Tibial artery (tissue), 4 donors: ENCODE results near the gene MAGEA4.
A peak's percentile ranks its signal among the peaks of the same experiment; 100 is the strongest.

Experiments
- DNase-seq, 2 donors: peaks; one replicate each; pipeline ENCODE4 v3.0.0-alpha.2; 2019
- H3K27ac ChIP-seq, 2 donors: fragments of 200-600 bp; sonication (generic) in 1 of 2; 1 replicate in 1 of 2; 2 replicates in 1 of 2; pipeline ENCODE4 v1.5.1; 2018 to 2019; ENCODE audit warnings: mild to moderate bottlenecking in 1 of 2
- H3K27me3 ChIP-seq, 2 donors: fragments of 200-600 bp; sonication (generic) in 1 of 2; one replicate each; pipeline versions ENCODE4 v1.5.1 to v1.6.0; 2016 to 2019
- H3K36me3 ChIP-seq, 3 donors: fragments of 200-600 bp; sonication (generic) in 2 of 3; one replicate each; pipeline ENCODE4 v1.5.1; 2016 to 2019; ENCODE audit warnings: mild to moderate bottlenecking in 2 of 3
- H3K4me1 ChIP-seq, 4 donors: fragments of 200-600 bp; sonication (generic) in 2 of 4; 1 replicate in 3 of 4; 2 replicates in 1 of 4; pipeline ENCODE4 v1.5.1; 2016 to 2019
- H3K4me3 ChIP-seq, 2 donors: fragments of 200-600 bp; sonication (generic) in 1 of 2; 1 replicate in 1 of 2; 2 replicates in 1 of 2; pipeline ENCODE4 v1.5.1; 2018 to 2019; ENCODE audit warnings: mild to moderate bottlenecking in 2 of 2
- H3K9me3 ChIP-seq, 3 donors: fragments of 200-600 bp; sonication (generic) in 1 of 3; one replicate each; pipeline ENCODE4 v1.5.1; 2016 to 2019
- CTCF ChIP-seq, 2 experiments: fragments of 200-600 bp in 1 of 2; fragments of 450-650 bp in 1 of 2; IDR thresholded peaks; one replicate each; pipeline ENCODE4 v1.5.1; 2017 to 2019; ENCODE audit warnings: antibody characterized with exemption in 2 of 2, mild to moderate bottlenecking in 1 of 2, moderate library complexity in 1 of 2
- intact Hi-C: fragments of 100-400 bp; cut with DNase I; formaldehyde crosslinking; loops from one replicate; pipeline ENCODE4 v1.15.0; 2023; ENCODE audit warnings: low total_unique reads

The MAGEA4 gene

GRCh38 chrX:151912780-151913179, at the start of gene MAGEA4:
Gene MAGEA4 (plus strand): TSS chrX:151912889. CDS start chrX:151923665, 10,776 bp downstream.
- intact Hi-C loops: no loop called here
- TF ChIP-seq CTCF (IDR thresholded peaks at IDR 0.05): no peak
- Histone ChIP-seq H3K9me3 (no peaks in the 10 kb centered on the region), H3K27ac (no peak within 1 kb of the TSS), H3K27me3 (no peaks in the 10 kb centered on the region), H3K4me1 (no peaks in the 10 kb centered on the region), H3K36me3 (no peaks in the 10 kb centered on the region), H3K4me3 (no peak within 1 kb of the TSS)
- DNase-seq: no peak

GRCh38 chrX:151870602-151871001, 42.1 kb upstream of the MAGEA4 start:
- Histone ChIP-seq H3K36me3 (no peaks in the 10 kb centered on the region), H3K27ac (no peak overlapping the region), H3K4me3 (no peak overlapping the region), H3K27me3 (no peaks in the 10 kb centered on the region), H3K4me1 (no peaks in the 10 kb centered on the region), H3K9me3 (peaks cover 0 to 5% (median 0%) of the 10 kb centered on the region in 3 donors)
- no peak for DNase-seq
- TF ChIP-seq CTCF (IDR thresholded peaks at IDR 0.05): no peak
- intact Hi-C loops: no loop called here

- no peak overlapping the region for H3K27ac ChIP-seq
- H3K27me3 ChIP-seq: no peaks in the 10 kb centered on the region
- TF ChIP-seq CTCF (IDR thresholded peaks at IDR 0.05): no peak
- no peaks in the 10 kb centered on the region for H3K36me3 ChIP-seq
- H3K9me3 ChIP-seq: peaks cover 0 to 5% (median 0%) of the 10 kb centered on the region in 3 donors
- H3K4me1 ChIP-seq: no peaks in the 10 kb centered on the region
- DNase-seq: peak in 1 of 2 donors; percentile 16
- intact Hi-C loops: no loop called here
- no peak overlapping the region for H3K4me3 ChIP-seq
These were observed 41.4 kb upstream of the MAGEA4 start for GRCh38 chrX:151871244-151871643.

GRCh38 chrX:151873096-151873495, 39.6 kb upstream of the MAGEA4 start:
- Histone ChIP-seq H3K4me1 (no peaks in the 10 kb centered on the region), H3K4me3 (no peak overlapping the region), H3K36me3 (no peaks in the 10 kb centered on the region), H3K27me3 (no peaks in the 10 kb centered on the region), H3K9me3 (peaks cover 0 to 9% (median 0%) of the 10 kb centered on the region in 3 donors), H3K27ac (no peak overlapping the region)
- DNase-seq: no peak
- TF ChIP-seq CTCF (IDR thresholded peaks at IDR 0.05): no peak
- intact Hi-C loops: no loop called here

- no peak overlapping the region for H3K27ac ChIP-seq
- H3K4me1 ChIP-seq: no peaks in the 10 kb centered on the region
- H3K9me3 ChIP-seq: peaks cover 0 to 11% (median 0%) of the 10 kb centered on the region in 3 donors
- intact Hi-C loops: no loop called here
- no peak for TF ChIP-seq CTCF (IDR thresholded peaks at IDR 0.05)
- H3K36me3 ChIP-seq: no peaks in the 10 kb centered on the region
- H3K27me3 ChIP-seq: no peaks in the 10 kb centered on the region
- no peak overlapping the region for H3K4me3 ChIP-seq
- no peak for DNase-seq
These were observed 37.2 kb upstream of the MAGEA4 start for GRCh38 chrX:151875270-151876026.
